H9 (cell line): Measurements from ENCODE around the gene SHB. TPM values are rescaled to one million over a fixed set of nuclear protein-coding genes. Genes with fewer than 3 reads are reported as not detected.

Source experiments
- DNase-seq: peaks from one replicate; pipeline ENCODE4 v3.0.0-alpha.2; 2017
- H2AFZ ChIP-seq: one replicate; pipeline ENCODE4 v1.6.1; 2013; ENCODE audit warnings: mild to moderate bottlenecking, low read length, control low read depth, moderate library complexity
- H2AK5ac ChIP-seq: 2 replicates; pipeline ENCODE4 v1.6.1; 2013; ENCODE audit warnings: low read length, control low read depth, mixed read lengths; ENCODE audit not compliant: insufficient read length
- H2BK120ac ChIP-seq: one replicate; pipeline ENCODE4 v1.6.1; 2013; ENCODE audit warnings: low read depth, mild to moderate bottlenecking, low read length, control low read depth, inconsistent platforms; ENCODE audit not compliant: poor library complexity, severe bottlenecking
- H2BK12ac ChIP-seq: 2 replicates; pipeline ENCODE4 v1.6.1; 2013; ENCODE audit warnings: low read length, control low read depth, mixed read lengths, low read depth; ENCODE audit not compliant: insufficient read length
- H2BK15ac ChIP-seq: 2 replicates; pipeline ENCODE4 v1.6.1; 2013; ENCODE audit warnings: low read depth, low read length, control low read depth
- H2BK20ac ChIP-seq: one replicate; pipeline ENCODE4 v1.6.1; 2013; ENCODE audit warnings: low read depth, mild to moderate bottlenecking, low read length, control low read depth, inconsistent platforms; ENCODE audit not compliant: poor library complexity, severe bottlenecking
- H2BK5ac ChIP-seq: 2 replicates; pipeline ENCODE4 v1.6.1; 2013; ENCODE audit warnings: low read length, control low read depth, mixed read lengths; ENCODE audit not compliant: insufficient read length
- H3K14ac ChIP-seq: 2 replicates; pipeline ENCODE4 v1.6.1; 2013; ENCODE audit warnings: low read length, control low read depth; ENCODE audit not compliant: insufficient read depth
- H3K18ac ChIP-seq: 2 replicates; pipeline ENCODE4 v1.6.1; 2013; ENCODE audit warnings: low read depth, mild to moderate bottlenecking, mixed read lengths, low read length, control low read depth; ENCODE audit not compliant: insufficient read length
- H3K23ac ChIP-seq: 2 replicates; pipeline ENCODE4 v1.6.1; 2013; ENCODE audit warnings: low read length, control low read depth, mixed read lengths, low read depth; ENCODE audit not compliant: insufficient read length
- H3K23me2 ChIP-seq: 2 replicates; pipeline ENCODE4 v1.6.1; 2013; ENCODE audit warnings: low read depth, mild to moderate bottlenecking, mixed read lengths, low read length, control low read depth; ENCODE audit not compliant: insufficient read length, poor library complexity, severe bottlenecking
- H3K27ac ChIP-seq: 2 replicates; pipeline ENCODE4 v1.5.1; 2013; ENCODE audit warnings: low read length, control low read depth, mixed read lengths, low read depth; ENCODE audit not compliant: insufficient read length
- H3K27me3 ChIP-seq: 2 replicates; pipeline ENCODE4 v1.6.1; 2013; ENCODE audit warnings: low read length, control low read depth, inconsistent platforms; ENCODE audit not compliant: insufficient read depth
- H3K4ac ChIP-seq: 2 replicates; pipeline ENCODE4 v1.6.1; 2013; ENCODE audit warnings: low read depth, mild to moderate bottlenecking, control low read depth, inconsistent platforms, low read length, moderate library complexity
- H3K4me1 ChIP-seq: 2 replicates; pipeline ENCODE4 v1.6.1; 2013; ENCODE audit warnings: low read length, control low read depth, inconsistent platforms; ENCODE audit not compliant: insufficient read depth
- H3K4me2 ChIP-seq: 2 replicates; pipeline ENCODE4 v1.6.1; 2013; ENCODE audit warnings: low read length, control low read depth, mixed read lengths; ENCODE audit not compliant: insufficient read length, insufficient read depth
- H3K56ac ChIP-seq: 2 replicates; pipeline ENCODE4 v1.6.1; 2013; ENCODE audit warnings: low read depth, mild to moderate bottlenecking, mixed read lengths, low read length, control low read depth; ENCODE audit not compliant: insufficient read length
- H3K79me1 ChIP-seq: 2 replicates; pipeline ENCODE4 v1.6.1; 2013; ENCODE audit warnings: low read depth, mild to moderate bottlenecking, moderate library complexity, low read length, control low read depth, inconsistent platforms; ENCODE audit not compliant: insufficient read depth, poor library complexity, severe bottlenecking
- H3K79me2 ChIP-seq: 2 replicates; pipeline ENCODE4 v1.6.1; 2013; ENCODE audit warnings: low read length, control low read depth, inconsistent platforms; ENCODE audit not compliant: insufficient read depth
- H3K9ac ChIP-seq: 2 replicates; pipeline ENCODE4 v1.6.1; 2013; ENCODE audit warnings: low read length, control low read depth, mixed read lengths; ENCODE audit not compliant: insufficient read length; ENCODE audit errors: extremely low read depth
- H3K9me3 ChIP-seq: one replicate; pipeline ENCODE4 v1.6.1; 2013; ENCODE audit warnings: low read depth, low read length, inconsistent platforms; ENCODE audit not compliant: control insufficient read depth
- H3T11ph ChIP-seq: one replicate; pipeline ENCODE4 v1.6.1; 2013; ENCODE audit warnings: mild to moderate bottlenecking, low read length, control low read depth, inconsistent platforms
- H4K20me1 ChIP-seq: one replicate; pipeline ENCODE4 v1.6.1; 2013; ENCODE audit not compliant: control insufficient read depth, insufficient read length, insufficient read depth
- H4K5ac ChIP-seq: 2 replicates; pipeline ENCODE4 v1.6.1; 2013; ENCODE audit warnings: low read depth, mild to moderate bottlenecking, mixed read lengths, low read length, control low read depth; ENCODE audit not compliant: insufficient read length
- H4K8ac ChIP-seq: replicated peaks from 2 replicates; pipeline ENCODE4 v1.6.1; 2013; ENCODE audit warnings: low read length, control low read depth, mixed read lengths, low read depth; ENCODE audit not compliant: insufficient read length
- H4K91ac ChIP-seq: 2 replicates; pipeline ENCODE4 v1.6.1; 2013; ENCODE audit warnings: low read depth, mild to moderate bottlenecking, moderate library complexity, mixed read lengths, low read length, control low read depth; ENCODE audit not compliant: insufficient read length
- H3K27ac Mint-ChIP-seq, 3 experiments: 2 replicates in 2 of 3; 3 replicates in 1 of 3; pipeline ENCODE4 v1.8.0; 2020 to 2021; ENCODE audit warnings: mixed read lengths in 3 of 3, mild to moderate bottlenecking in 1 of 3, moderate library complexity in 1 of 3
- H3K27me3 Mint-ChIP-seq: 2 replicates; pipeline ENCODE4 v1.8.0; 2021; ENCODE audit warnings: low read depth, mild to moderate bottlenecking, moderate library complexity, mixed read lengths
- H3K36me3 Mint-ChIP-seq, 3 experiments: 2 replicates in 2 of 3; 3 replicates in 1 of 3; pipeline ENCODE4 v1.8.0; 2020 to 2021; ENCODE audit warnings: low read depth in 3 of 3, mixed read lengths in 3 of 3; ENCODE audit not compliant: insufficient read depth in 1 of 3
- H3K4me1 Mint-ChIP-seq, 2 experiments: 2 replicates each; pipeline ENCODE4 v1.8.0; 2020; ENCODE audit warnings: mixed read lengths in 2 of 2
- H3K4me3 Mint-ChIP-seq, 2 experiments: 2 replicates in 1 of 2; 3 replicates in 1 of 2; pipeline ENCODE4 v1.8.0; 2020 to 2021; ENCODE audit warnings: mild to moderate bottlenecking in 2 of 2, mixed read lengths in 2 of 2, moderate library complexity in 1 of 2
- H3K9me3 Mint-ChIP-seq, 2 experiments: 2 replicates in 1 of 2; 3 replicates in 1 of 2; pipeline ENCODE4 v1.8.0; 2020; ENCODE audit warnings: mild to moderate bottlenecking in 2 of 2, mixed read lengths in 2 of 2, moderate library complexity in 1 of 2
- CTCF ChIP-seq: fragments of 200-600 bp; sonication (generic); conservative IDR thresholded peaks from 3 replicates; pipeline ENCODE4 v1.8.0; 2021; ENCODE audit warnings: antibody characterized with exemption, mild to moderate bottlenecking
- WGBS: extraction: QIAGEN DNeasy Blood & Tissue Kit; methylation state at CpG from one replicate; pipeline ENCODE4 v1.1.7; 2013; ENCODE audit warnings: missing lambda C conversion rate, low lambda C conversion rate, mixed read lengths; ENCODE audit not compliant: insufficient read length; ENCODE audit errors: extremely low coverage; 5-methylcytosine and 5-hydroxymethylcytosine counted together
- total RNA-seq: library from RNA; stranded (reverse); gene quantifications from 2 replicates; pipeline ENCODE4 v1.2.1, GENCODE V29; 2021

Gene SHB
- total RNA-seq, 1 experiment from 2014 or later = 14.6 TPM

- no peak overlapping the region for H2AFZ ChIP-seq
- no peak overlapping the region for H3K9ac ChIP-seq
- no peak overlapping the region for H4K91ac ChIP-seq
- H2BK5ac ChIP-seq = no peak overlapping the region
- H3K14ac ChIP-seq = no peak overlapping the region
- H2BK120ac ChIP-seq = no peak overlapping the region
- no peak overlapping the region for H4K8ac ChIP-seq
- H3T11ph ChIP-seq = no peak overlapping the region
- no peak overlapping the region for H2AK5ac ChIP-seq
- no peaks in the 10 kb centered on the region for H3K79me1 ChIP-seq
- no peaks in the 10 kb centered on the region for H4K20me1 ChIP-seq
- Mint-ChIP-seq H3K9me3 (no peaks in the 10 kb centered on the region; a peak in 1 of 5 replicates), H3K4me1 (peaks cover 6 to 12% of the 10 kb centered on the region in 2 experiments; a peak in 2 of 4 replicates), H3K4me3 (no peak overlapping the region), H3K36me3 (no peaks in the 10 kb centered on the region), H3K27me3 (peaks cover 37% of the 10 kb centered on the region), H3K27ac (no peak overlapping the region)
- no peaks in the 10 kb centered on the region for H3K27me3 ChIP-seq
- no peak overlapping the region for H3K4ac ChIP-seq
- no peak for DNase-seq
- no peak overlapping the region for H3K23ac ChIP-seq
- TF ChIP-seq CTCF = no peak
- H3K4me2 ChIP-seq = no peak overlapping the region
- no peak overlapping the region for H2BK15ac ChIP-seq
- no peak overlapping the region for H3K27ac ChIP-seq
- H3K56ac ChIP-seq = no peak overlapping the region
- WGBS = no CpG with 5 or more reads among the region's 3 CpGs
- H4K5ac ChIP-seq = no peak overlapping the region
- no peaks in the 10 kb centered on the region for H3K23me2 ChIP-seq
- no peaks in the 10 kb centered on the region for H3K9me3 ChIP-seq
- H3K79me2 ChIP-seq = no peaks in the 10 kb centered on the region
- H2BK12ac ChIP-seq = no peak overlapping the region
- no peaks in the 10 kb centered on the region for H3K4me1 ChIP-seq
- H3K18ac ChIP-seq = no peak overlapping the region
- no peak overlapping the region for H2BK20ac ChIP-seq
Observed at GRCh38 chr9:38106488-38106887, 37.5 kb upstream of the SHB start.
